Esophagus squamous epithelium (tissue), 5 donors: Measurements from ENCODE around the gene CHRNA5. TPM values are rescaled to one million over a fixed set of nuclear protein-coding genes. Genes with fewer than 3 reads are reported as not detected.

Experiments used
- DNase-seq: peaks from one replicate; lab custom pipeline; 2025; lab: John Stamatoyannopoulos, UW
- H3K27ac ChIP-seq, 4 donors: fragments of 200-600 bp; sonication (generic); one replicate each; pipeline ENCODE4 v1.5.1; 2016 to 2019; ENCODE audit warnings: mild to moderate bottlenecking in 1 of 4
- H3K27me3 ChIP-seq, 4 donors: fragments of 200-600 bp; sonication (generic); 1 replicate in 3 of 4; 2 replicates in 1 of 4; pipeline versions ENCODE4 v1.5.1 to v1.6.0; 2017 to 2021; ENCODE audit warnings: antibody characterized with exemption in 1 of 4
- H3K36me3 ChIP-seq, 3 donors: fragments of 200-600 bp; sonication (generic); one replicate each; pipeline ENCODE4 v1.5.1; 2016 to 2019
- H3K4me1 ChIP-seq, 3 donors: fragments of 200-600 bp; sonication (generic); one replicate each; pipeline ENCODE4 v1.5.1; 2017 to 2019
- H3K4me3 ChIP-seq, 4 donors: fragments of 200-600 bp; sonication (generic); 1 replicate in 3 of 4; 2 replicates in 1 of 4; pipeline ENCODE4 v1.5.1; 2016 to 2019; ENCODE audit warnings: mild to moderate bottlenecking in 2 of 4, moderate library complexity in 1 of 4
- H3K9me3 ChIP-seq, 3 donors: fragments of 200-600 bp; sonication (generic); one replicate each; pipeline ENCODE4 v1.5.1; 2016 to 2019
- POLR2A ChIP-seq, 4 donors: fragments of 450-650 bp; IDR thresholded peaks; one replicate each; pipeline ENCODE4 v1.6.1; 2017; ENCODE audit warnings: antibody characterized with exemption in 4 of 4, mild to moderate bottlenecking in 4 of 4, moderate library complexity in 3 of 4
- WGBS, 2 donors: methylation state at CpG; one replicate each; pipeline ENCODE4 v1.1.5; 2018; 5-methylcytosine and 5-hydroxymethylcytosine counted together
- intact Hi-C: fragments of 100-400 bp; cut with DNase I; formaldehyde crosslinking; loops from one replicate; pipeline ENCODE4 v1.15.0; 2022
- total RNA-seq, 4 donors: library from RNA; depleted of rRNA; stranded (reverse); fragments of >200 nt; gene quantifications; one replicate each; pipeline ENCODE4 v1.1.0, GENCODE V29; 2016
- TF ChIP-seq, protein P1 (sequence below), 6 experiments: fragments of 450-650 bp in 4 of 6; fragments of 200-600 bp in 2 of 6; sonication (generic) in 2 of 6; IDR thresholded peaks; one replicate each; pipeline ENCODE4 v1.5.1; 2016 to 2019; ENCODE audit warnings: antibody characterized with exemption in 6 of 6, mild to moderate bottlenecking in 4 of 6, moderate library complexity in 4 of 6
- donor health status: DM: yes; HTN: yes; CAD: no.

Gene CHRNA5
- total RNA-seq, 4 donors from 2014 or later: 0.95 to 2.9 (median 1.6) TPM

DNA sequence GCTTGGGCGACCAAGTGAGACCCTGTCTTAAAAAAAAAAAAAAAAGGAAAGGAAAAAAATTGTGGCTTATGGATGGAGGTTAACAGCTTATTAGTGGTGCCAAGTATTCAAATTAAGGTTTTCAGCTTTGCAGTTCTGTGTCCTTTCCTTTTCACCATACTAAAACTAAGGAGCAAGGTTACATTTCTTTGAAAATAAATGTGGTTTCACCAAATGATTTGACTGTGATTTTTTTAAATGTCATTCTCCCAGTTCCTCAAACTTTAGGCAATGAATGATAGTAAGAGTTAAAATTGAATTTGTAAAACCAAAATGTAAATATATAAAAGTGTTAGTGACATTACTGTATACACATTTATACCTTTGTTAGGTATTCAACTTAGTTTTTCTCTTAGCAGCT, 9.6 kb downstream of the CHRNA5 start:
- Histone ChIP-seq H3K27ac (no peak overlapping the region), H3K9me3 (no peaks in the 10 kb centered on the region), H3K4me3 (no peak overlapping the region), H3K36me3 (no peaks in the 10 kb centered on the region), H3K27me3 (peaks cover 0 to 17% (median 0%) of the 10 kb centered on the region in 4 donors), H3K4me1 (no peaks in the 10 kb centered on the region)
- TF ChIP-seq POLR2A (IDR thresholded peaks at IDR 0.05): no peak
- TF ChIP-seq, protein P1, sequence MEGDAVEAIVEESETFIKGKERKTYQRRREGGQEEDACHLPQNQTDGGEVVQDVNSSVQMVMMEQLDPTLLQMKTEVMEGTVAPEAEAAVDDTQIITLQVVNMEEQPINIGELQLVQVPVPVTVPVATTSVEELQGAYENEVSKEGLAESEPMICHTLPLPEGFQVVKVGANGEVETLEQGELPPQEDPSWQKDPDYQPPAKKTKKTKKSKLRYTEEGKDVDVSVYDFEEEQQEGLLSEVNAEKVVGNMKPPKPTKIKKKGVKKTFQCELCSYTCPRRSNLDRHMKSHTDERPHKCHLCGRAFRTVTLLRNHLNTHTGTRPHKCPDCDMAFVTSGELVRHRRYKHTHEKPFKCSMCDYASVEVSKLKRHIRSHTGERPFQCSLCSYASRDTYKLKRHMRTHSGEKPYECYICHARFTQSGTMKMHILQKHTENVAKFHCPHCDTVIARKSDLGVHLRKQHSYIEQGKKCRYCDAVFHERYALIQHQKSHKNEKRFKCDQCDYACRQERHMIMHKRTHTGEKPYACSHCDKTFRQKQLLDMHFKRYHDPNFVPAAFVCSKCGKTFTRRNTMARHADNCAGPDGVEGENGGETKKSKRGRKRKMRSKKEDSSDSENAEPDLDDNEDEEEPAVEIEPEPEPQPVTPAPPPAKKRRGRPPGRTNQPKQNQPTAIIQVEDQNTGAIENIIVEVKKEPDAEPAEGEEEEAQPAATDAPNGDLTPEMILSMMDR (IDR thresholded peaks at IDR 0.05): no peak
- WGBS, 2 donors: 90 to 93% methylated on average over 1 of the region's 1 CpG
- no peak for DNase-seq
- intact Hi-C loops: no loop called here

DNA sequence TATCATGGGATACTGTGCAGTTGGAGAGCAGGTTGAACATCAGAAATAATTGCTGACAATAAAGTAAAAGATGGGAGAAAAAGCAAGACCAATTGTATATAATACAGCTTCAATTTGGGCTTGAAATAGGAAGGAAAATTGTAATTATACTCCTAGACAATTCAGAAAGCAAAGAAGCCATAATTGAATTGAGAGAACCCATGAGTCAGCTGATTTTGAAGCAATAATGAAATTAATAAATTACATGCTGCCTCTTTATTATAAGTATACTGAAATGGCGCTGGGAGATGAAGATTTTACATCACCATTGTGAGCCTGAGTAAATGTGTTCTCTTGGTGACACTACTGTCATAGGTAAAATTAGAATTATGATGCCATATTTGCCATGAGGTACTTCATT, 32.3 kb downstream of the CHRNA5 start:
- Histone ChIP-seq H3K4me3 (no peak overlapping the region), H3K9me3 (no peaks in the 10 kb centered on the region), H3K27ac (no peak overlapping the region), H3K27me3 (peaks cover 0 to 3% (median 0%) of the 10 kb centered on the region in 4 donors), H3K4me1 (peaks cover 0 to 3% (median 0%) of the 10 kb centered on the region in 3 donors), H3K36me3 (no peaks in the 10 kb centered on the region)
- intact Hi-C loops: no loop called here
- DNase-seq: no peak
- TF ChIP-seq, protein P1 (IDR thresholded peaks at IDR 0.05): no peak
- no peak for TF ChIP-seq POLR2A (IDR thresholded peaks at IDR 0.05)
- WGBS, 2 donors: 90 to 100% methylated on average over 1 of the region's 1 CpG

DNA sequence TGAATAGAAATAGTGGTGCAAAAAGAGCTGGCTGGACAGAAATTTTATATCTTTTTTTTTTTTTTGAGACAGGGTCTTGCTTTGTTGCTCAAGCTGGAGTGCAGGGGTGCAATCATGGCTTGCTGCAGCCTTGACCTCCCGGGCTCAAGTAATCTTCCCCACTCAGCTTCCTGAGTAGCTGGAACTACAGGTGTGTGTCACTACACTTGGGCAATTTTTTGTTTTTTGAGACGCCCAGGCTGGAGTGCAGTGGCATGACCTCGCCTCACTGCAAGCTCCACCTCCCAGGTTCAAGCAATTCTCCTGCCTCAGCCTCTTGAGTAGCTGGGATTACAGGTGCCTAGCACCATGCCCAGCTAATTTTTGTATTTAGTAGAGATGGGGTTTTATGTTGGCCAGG, 33.0 kb downstream of the CHRNA5 start:
- TF ChIP-seq, protein P1 (IDR thresholded peaks at IDR 0.05): no peak
- TF ChIP-seq POLR2A (IDR thresholded peaks at IDR 0.05): no peak
- intact Hi-C loops: no loop called here
- Histone ChIP-seq H3K36me3 (no peaks in the 10 kb centered on the region), H3K27ac (no peak overlapping the region), H3K4me1 (peaks cover 0 to 3% (median 0%) of the 10 kb centered on the region in 3 donors), H3K27me3 (peaks cover 0 to 8% (median 0%) of the 10 kb centered on the region in 4 donors), H3K9me3 (no peaks in the 10 kb centered on the region), H3K4me3 (no peak overlapping the region)
- 79 to 100% methylated on average over 2 to 3 of the region's 3 CpGs for WGBS, 2 donors
- no peak for DNase-seq

DNA sequence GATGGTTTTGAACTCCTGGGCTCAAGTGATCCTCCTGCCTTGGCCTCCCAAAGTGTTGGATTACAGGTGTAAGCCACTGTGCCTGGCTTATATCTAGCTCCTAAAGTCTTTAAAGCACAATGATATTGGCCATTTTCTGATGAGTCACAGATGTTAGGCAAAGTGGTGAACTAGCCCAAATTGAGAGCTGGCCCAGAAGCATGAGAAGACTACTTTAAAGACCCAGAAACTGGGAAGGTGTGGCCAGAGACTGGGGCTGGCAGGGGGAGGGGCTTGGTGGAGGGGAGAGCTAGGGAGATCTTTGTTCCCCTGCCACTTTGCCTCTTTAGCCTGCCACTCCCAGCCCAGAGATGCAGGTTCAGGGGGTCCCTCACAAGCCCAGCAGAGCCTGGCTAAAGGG, 33.9 kb downstream of the CHRNA5 start:
- Histone ChIP-seq H3K4me3 (no peak overlapping the region), H3K27me3 (peaks cover 0 to 16% (median 0%) of the 10 kb centered on the region in 4 donors), H3K36me3 (no peaks in the 10 kb centered on the region), H3K4me1 (peaks cover 0 to 3% (median 0%) of the 10 kb centered on the region in 3 donors), H3K9me3 (no peaks in the 10 kb centered on the region), H3K27ac (no peak overlapping the region)
- DNase-seq: no peak
- intact Hi-C loops: no loop called here
- TF ChIP-seq, protein P1 (IDR thresholded peaks at IDR 0.05): no peak
- no peak for TF ChIP-seq POLR2A (IDR thresholded peaks at IDR 0.05)

DNA sequence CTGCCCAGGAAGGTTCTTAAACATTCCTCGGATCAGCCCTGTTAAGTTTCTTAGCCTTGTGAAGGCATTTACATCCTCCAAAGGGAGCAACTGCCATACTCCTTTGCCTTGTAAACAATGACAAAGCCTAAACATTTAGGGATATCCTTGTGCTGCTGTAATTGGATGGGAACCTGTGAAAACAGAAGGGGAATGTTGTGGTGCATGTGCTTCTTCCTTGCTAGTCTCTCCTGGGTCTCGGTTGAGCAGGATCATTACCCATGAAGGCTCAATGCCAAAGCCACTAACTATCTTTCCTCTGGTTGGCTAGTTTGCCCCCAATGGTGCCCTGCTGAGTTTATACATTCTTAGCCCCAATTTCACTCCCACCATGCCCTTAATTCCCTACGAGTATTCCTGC, 38.1 kb downstream of the CHRNA5 start:
- no peak overlapping the region for H3K27ac ChIP-seq
- H3K4me1 ChIP-seq: no peaks in the 10 kb centered on the region
- no peaks in the 10 kb centered on the region for H3K9me3 ChIP-seq
- intact Hi-C loops: no loop called here
- DNase-seq: no peak
- H3K36me3 ChIP-seq: no peaks in the 10 kb centered on the region
- no peak overlapping the region for H3K4me3 ChIP-seq
- TF ChIP-seq POLR2A (IDR thresholded peaks at IDR 0.05): no peak
- TF ChIP-seq, protein P1 (IDR thresholded peaks at IDR 0.05): no peak
- peaks cover 0 to 30% (median 0%) of the 10 kb centered on the region in 4 donors for H3K27me3 ChIP-seq
- 68 to 83% methylated on average over 2 of the region's 3 CpGs for WGBS, 2 donors
